Peyer's patch (tissue), 4 donors: ENCODE measurements around the gene HABP2.

Source experiments
- POLR2A ChIP-seq, 2 donors: fragments of 450-650 bp; IDR thresholded peaks; one replicate each; pipeline ENCODE4 v1.5.1; 2017; ENCODE audit warnings: antibody characterized with exemption in 2 of 2, mild to moderate bottlenecking in 2 of 2, moderate library complexity in 2 of 2
- TF ChIP-seq, protein P1 (sequence below), 6 experiments: fragments of 450-650 bp in 4 of 6; fragments of 200-600 bp in 2 of 6; sonication (generic) in 1 of 6; IDR thresholded peaks; one replicate each; pipeline ENCODE4 v1.5.1; 2017 to 2019; ENCODE audit warnings: antibody characterized with exemption in 6 of 6, mild to moderate bottlenecking in 3 of 6, moderate library complexity in 1 of 6

DNA sequence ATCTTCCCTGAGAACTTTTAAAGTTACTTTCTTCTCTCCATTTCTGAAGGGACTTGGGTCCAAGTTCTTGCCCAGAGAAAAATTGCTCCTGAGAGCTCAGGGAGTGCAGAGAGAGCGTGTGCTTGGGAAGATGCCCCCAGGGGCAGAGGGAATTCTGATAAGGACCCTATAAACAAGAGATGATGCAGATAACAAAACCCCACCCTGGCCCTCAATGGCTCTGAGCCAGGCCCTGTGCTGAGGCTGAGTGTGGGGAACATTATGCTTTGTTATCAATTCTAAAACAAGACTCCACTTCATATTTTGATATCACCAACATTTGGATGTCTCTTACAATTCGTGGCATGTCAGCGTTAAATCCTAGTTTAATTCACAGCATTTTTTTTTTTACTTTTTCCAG is 34.4 kb upstream of the HABP2 start:
- no peak for TF ChIP-seq POLR2A (IDR thresholded peaks at IDR 0.05)
- TF ChIP-seq, protein P1, sequence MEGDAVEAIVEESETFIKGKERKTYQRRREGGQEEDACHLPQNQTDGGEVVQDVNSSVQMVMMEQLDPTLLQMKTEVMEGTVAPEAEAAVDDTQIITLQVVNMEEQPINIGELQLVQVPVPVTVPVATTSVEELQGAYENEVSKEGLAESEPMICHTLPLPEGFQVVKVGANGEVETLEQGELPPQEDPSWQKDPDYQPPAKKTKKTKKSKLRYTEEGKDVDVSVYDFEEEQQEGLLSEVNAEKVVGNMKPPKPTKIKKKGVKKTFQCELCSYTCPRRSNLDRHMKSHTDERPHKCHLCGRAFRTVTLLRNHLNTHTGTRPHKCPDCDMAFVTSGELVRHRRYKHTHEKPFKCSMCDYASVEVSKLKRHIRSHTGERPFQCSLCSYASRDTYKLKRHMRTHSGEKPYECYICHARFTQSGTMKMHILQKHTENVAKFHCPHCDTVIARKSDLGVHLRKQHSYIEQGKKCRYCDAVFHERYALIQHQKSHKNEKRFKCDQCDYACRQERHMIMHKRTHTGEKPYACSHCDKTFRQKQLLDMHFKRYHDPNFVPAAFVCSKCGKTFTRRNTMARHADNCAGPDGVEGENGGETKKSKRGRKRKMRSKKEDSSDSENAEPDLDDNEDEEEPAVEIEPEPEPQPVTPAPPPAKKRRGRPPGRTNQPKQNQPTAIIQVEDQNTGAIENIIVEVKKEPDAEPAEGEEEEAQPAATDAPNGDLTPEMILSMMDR (IDR thresholded peaks at IDR 0.05): no peak
